HG03159 (cell line): ENCODE measurements around the gene TAF1.
"Not testable (repeated sequence)": the region's sequence is repeated elsewhere in the genome, so short reads cannot be mapped to it uniquely, and the experiment has no call there.

Experiments
- ATAC-seq: cut with Tn5 transposase; IDR thresholded peaks from one replicate; pipeline ENCODE4 v1.9.1; 2021; ENCODE audit warnings: mild to moderate bottlenecking, moderate library complexity; ENCODE audit not compliant: unreplicated experiment

The TAF1 gene

GRCh38 chrX:71365875-71366673, at the start of gene TAF1:
Gene TAF1 (plus strand): TSS chrX:71366357. CDS start chrX:71366375, 18 bp downstream.
- ATAC-seq: peak; percentile 87

- ATAC-seq: not testable (repeated sequence)
These were observed 49.2 kb upstream of the TAF1 start for GRCh38 chrX:71316959-71317358.

- ATAC-seq: no peak
These were observed 46.0 kb upstream of the TAF1 start for GRCh38 chrX:71320126-71320525.

GRCh38 chrX:71321731-71322130, 44.4 kb upstream of the TAF1 start:
- ATAC-seq: no peak

- ATAC-seq: not testable (repeated sequence)
These were observed 41.7 kb upstream of the TAF1 start for GRCh38 chrX:71324452-71324851.

GRCh38 chrX:71326394-71326793, 39.8 kb upstream of the TAF1 start:
- no peak for ATAC-seq

- ATAC-seq: not testable (repeated sequence)
These were observed 16.9 kb upstream of the TAF1 start for GRCh38 chrX:71349151-71349665.

- not testable (repeated sequence) for ATAC-seq
These were observed 16.3 kb upstream of the TAF1 start for GRCh38 chrX:71349867-71350266.

GRCh38 chrX:71352439-71352838, 13.7 kb upstream of the TAF1 start:
- not testable (repeated sequence) for ATAC-seq

GRCh38 chrX:71364221-71364620, 1.9 kb upstream of the TAF1 start:
- no peak for ATAC-seq

- ATAC-seq: peak; percentile 2
These were observed 742 bp upstream of the TAF1 start for GRCh38 chrX:71365356-71365874.

- ATAC-seq: no peak
These were observed 608 bp downstream of the TAF1 start for GRCh38 chrX:71366674-71367256.

GRCh38 chrX:71367396-71367795, 1.2 kb downstream of the TAF1 start:
- ATAC-seq: no peak

- no peak for ATAC-seq
These were observed 6.2 kb downstream of the TAF1 start for GRCh38 chrX:71372388-71372787.

GRCh38 chrX:71378732-71379131, 12.6 kb downstream of the TAF1 start:
- no peak for ATAC-seq

- not testable (repeated sequence) for ATAC-seq
These were observed 25.6 kb downstream of the TAF1 start for GRCh38 chrX:71391725-71392124.

- no peak for ATAC-seq
These were observed 27.8 kb downstream of the TAF1 start for GRCh38 chrX:71393919-71394318.

- ATAC-seq: no peak
These were observed 30.4 kb downstream of the TAF1 start for GRCh38 chrX:71396576-71396975.

GRCh38 chrX:71400710-71401109, 34.6 kb downstream of the TAF1 start:
- no peak for ATAC-seq

- not testable (repeated sequence) for ATAC-seq
These were observed 50.1 kb downstream of the TAF1 start for GRCh38 chrX:71416260-71416659.

- no peak for ATAC-seq
These were observed 54.5 kb downstream of the TAF1 start for GRCh38 chrX:71420686-71421085.

GRCh38 chrX:71432733-71433132, 66.6 kb downstream of the TAF1 start:
- no peak for ATAC-seq
